ENCODE data around the gene AKR7A3.

- TF ChIP-seq, protein P1, sequence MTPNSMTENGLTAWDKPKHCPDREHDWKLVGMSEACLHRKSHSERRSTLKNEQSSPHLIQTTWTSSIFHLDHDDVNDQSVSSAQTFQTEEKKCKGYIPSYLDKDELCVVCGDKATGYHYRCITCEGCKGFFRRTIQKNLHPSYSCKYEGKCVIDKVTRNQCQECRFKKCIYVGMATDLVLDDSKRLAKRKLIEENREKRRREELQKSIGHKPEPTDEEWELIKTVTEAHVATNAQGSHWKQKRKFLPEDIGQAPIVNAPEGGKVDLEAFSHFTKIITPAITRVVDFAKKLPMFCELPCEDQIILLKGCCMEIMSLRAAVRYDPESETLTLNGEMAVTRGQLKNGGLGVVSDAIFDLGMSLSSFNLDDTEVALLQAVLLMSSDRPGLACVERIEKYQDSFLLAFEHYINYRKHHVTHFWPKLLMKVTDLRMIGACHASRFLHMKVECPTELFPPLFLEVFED (CRISPR knock-in tag; conservative IDR thresholded peaks at IDR 0.05): no peak
- TF ChIP-seq, protein P2, sequence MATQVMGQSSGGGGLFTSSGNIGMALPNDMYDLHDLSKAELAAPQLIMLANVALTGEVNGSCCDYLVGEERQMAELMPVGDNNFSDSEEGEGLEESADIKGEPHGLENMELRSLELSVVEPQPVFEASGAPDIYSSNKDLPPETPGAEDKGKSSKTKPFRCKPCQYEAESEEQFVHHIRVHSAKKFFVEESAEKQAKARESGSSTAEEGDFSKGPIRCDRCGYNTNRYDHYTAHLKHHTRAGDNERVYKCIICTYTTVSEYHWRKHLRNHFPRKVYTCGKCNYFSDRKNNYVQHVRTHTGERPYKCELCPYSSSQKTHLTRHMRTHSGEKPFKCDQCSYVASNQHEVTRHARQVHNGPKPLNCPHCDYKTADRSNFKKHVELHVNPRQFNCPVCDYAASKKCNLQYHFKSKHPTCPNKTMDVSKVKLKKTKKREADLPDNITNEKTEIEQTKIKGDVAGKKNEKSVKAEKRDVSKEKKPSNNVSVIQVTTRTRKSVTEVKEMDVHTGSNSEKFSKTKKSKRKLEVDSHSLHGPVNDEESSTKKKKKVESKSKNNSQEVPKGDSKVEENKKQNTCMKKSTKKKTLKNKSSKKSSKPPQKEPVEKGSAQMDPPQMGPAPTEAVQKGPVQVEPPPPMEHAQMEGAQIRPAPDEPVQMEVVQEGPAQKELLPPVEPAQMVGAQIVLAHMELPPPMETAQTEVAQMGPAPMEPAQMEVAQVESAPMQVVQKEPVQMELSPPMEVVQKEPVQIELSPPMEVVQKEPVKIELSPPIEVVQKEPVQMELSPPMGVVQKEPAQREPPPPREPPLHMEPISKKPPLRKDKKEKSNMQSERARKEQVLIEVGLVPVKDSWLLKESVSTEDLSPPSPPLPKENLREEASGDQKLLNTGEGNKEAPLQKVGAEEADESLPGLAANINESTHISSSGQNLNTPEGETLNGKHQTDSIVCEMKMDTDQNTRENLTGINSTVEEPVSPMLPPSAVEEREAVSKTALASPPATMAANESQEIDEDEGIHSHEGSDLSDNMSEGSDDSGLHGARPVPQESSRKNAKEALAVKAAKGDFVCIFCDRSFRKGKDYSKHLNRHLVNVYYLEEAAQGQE (IDR thresholded peaks at IDR 0.05; ENCODE audit: borderline replicate concordance): no peak
- TF ChIP-seq, protein P2 (CRISPR knock-in tag; IDR thresholded peaks at IDR 0.05; ENCODE audit: low read depth): no peak
- TF ChIP-seq, protein P3, sequence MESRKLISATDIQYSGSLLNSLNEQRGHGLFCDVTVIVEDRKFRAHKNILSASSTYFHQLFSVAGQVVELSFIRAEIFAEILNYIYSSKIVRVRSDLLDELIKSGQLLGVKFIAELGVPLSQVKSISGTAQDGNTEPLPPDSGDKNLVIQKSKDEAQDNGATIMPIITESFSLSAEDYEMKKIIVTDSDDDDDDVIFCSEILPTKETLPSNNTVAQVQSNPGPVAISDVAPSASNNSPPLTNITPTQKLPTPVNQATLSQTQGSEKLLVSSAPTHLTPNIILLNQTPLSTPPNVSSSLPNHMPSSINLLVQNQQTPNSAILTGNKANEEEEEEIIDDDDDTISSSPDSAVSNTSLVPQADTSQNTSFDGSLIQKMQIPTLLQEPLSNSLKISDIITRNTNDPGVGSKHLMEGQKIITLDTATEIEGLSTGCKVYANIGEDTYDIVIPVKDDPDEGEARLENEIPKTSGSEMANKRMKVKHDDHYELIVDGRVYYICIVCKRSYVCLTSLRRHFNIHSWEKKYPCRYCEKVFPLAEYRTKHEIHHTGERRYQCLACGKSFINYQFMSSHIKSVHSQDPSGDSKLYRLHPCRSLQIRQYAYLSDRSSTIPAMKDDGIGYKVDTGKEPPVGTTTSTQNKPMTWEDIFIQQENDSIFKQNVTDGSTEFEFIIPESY (CRISPR knock-in tag; IDR thresholded peaks at IDR 0.05): no peak
- TF ChIP-seq HCFC1 (IDR thresholded peaks at IDR 0.05; ENCODE audit: low read depth, low read length) (no peak), NR1H2 (CRISPR knock-in tag; IDR thresholded peaks at IDR 0.05) (no peak), CTCF (IDR thresholded peaks at IDR 0.05 in 2 of 3, conservative IDR thresholded peaks at IDR 0.05 in 1 of 3; ENCODE audit: insufficient read depth in 2 of 3, low read depth in 1 of 3, low read length in 3 of 3) (no peak), ZNF589 (CRISPR knock-in tag; IDR thresholded peaks at IDR 0.05; ENCODE audit: low read depth) (no peak), NR3C1 (CRISPR knock-in tag; IDR thresholded peaks at IDR 0.05) (no peak), ZNF133 (CRISPR knock-in tag; IDR thresholded peaks at IDR 0.05) (no peak), ZNF253 (CRISPR knock-in tag; conservative IDR thresholded peaks at IDR 0.05) (no peak)
These were observed 32.5 kb upstream of the AKR7A3 start for GRCh38 chr1:19321071-19321470.

Data from K562 (cell line).